ES-I3 (cell line): Measurements from ENCODE around the gene IGFBP1.
"Not testable (repeated sequence)": the region's sequence is repeated elsewhere in the genome, so short reads cannot be mapped to it uniquely, and the experiment has no call there.

ENCODE experiments used
- H3K36me3 ChIP-seq: 2 replicates; pipeline ENCODE4 v1.6.1; 2013; ENCODE audit warnings: mild to moderate bottlenecking, low read length, control low read depth, moderate library complexity; ENCODE audit not compliant: insufficient read depth
- H3K4me1 ChIP-seq: 2 replicates; pipeline ENCODE4 v1.6.1; 2013; ENCODE audit warnings: mild to moderate bottlenecking, control low read depth, low read length; ENCODE audit not compliant: insufficient read depth
- H3K9ac ChIP-seq: 2 replicates; pipeline ENCODE4 v1.6.1; 2013; ENCODE audit warnings: low read depth, mild to moderate bottlenecking, low read length, moderate library complexity
- H3K9me3 ChIP-seq: 2 replicates; pipeline ENCODE4 v1.6.1; 2013; ENCODE audit warnings: mild to moderate bottlenecking, low read length, moderate library complexity; ENCODE audit not compliant: control insufficient read depth, insufficient read depth

Gene IGFBP1

GRCh38 chr7:45921699-45922519, 33.6 kb downstream of the IGFBP1 start:
- Histone ChIP-seq H3K9ac (peak overlapping the region; percentile 52), H3K36me3 (no peaks in the 10 kb centered on the region), H3K4me1 (peaks cover 12% of the 10 kb centered on the region)

GRCh38 chr7:45922810-45923209, 34.5 kb downstream of the IGFBP1 start:
- Histone ChIP-seq H3K9me3 (no peaks in the 10 kb centered on the region), H3K9ac (peak overlapping the region; percentile 52), H3K36me3 (no peaks in the 10 kb centered on the region), H3K4me1 (peaks cover 10% of the 10 kb centered on the region)

More at GRCh38 chr7:45921699-45922519, 33.6 kb downstream of the IGFBP1 start:
- no peaks in the 10 kb centered on the region for H3K9me3 ChIP-seq

- no peaks in the 10 kb centered on the region for H3K9me3 ChIP-seq
- peak overlapping the region; percentile 52 for H3K9ac ChIP-seq
- peaks cover 7% of the 10 kb centered on the region for H3K4me1 ChIP-seq
- H3K36me3 ChIP-seq = no peaks in the 10 kb centered on the region
Observed at GRCh38 chr7:45923290-45923689, 35.0 kb downstream of the IGFBP1 start.

- H3K9me3 ChIP-seq = no peaks in the 10 kb centered on the region
- H3K9ac ChIP-seq = peak overlapping the region; percentile 23; the same call in 1 of the 2 replicates
- H3K4me1 ChIP-seq = peaks cover 7% of the 10 kb centered on the region
- no peaks in the 10 kb centered on the region for H3K36me3 ChIP-seq
Observed at GRCh38 chr7:45923818-45924217, 35.5 kb downstream of the IGFBP1 start.

- Histone ChIP-seq H3K9ac (no peak overlapping the region; the same call in 1 of the 2 replicates), H3K9me3 (no peaks in the 10 kb centered on the region), H3K36me3 (no peaks in the 10 kb centered on the region), H3K4me1 (peaks cover 7% of the 10 kb centered on the region)
Observed at GRCh38 chr7:45924283-45924682, 36.0 kb downstream of the IGFBP1 start.

GRCh38 chr7:45927721-45928120, 39.4 kb downstream of the IGFBP1 start:
- no peak overlapping the region for H3K9ac ChIP-seq
- peaks cover 7% of the 10 kb centered on the region for H3K4me1 ChIP-seq
- H3K36me3 ChIP-seq = no peaks in the 10 kb centered on the region
- H3K9me3 ChIP-seq = no peaks in the 10 kb centered on the region

- H3K9me3 ChIP-seq = no peaks in the 10 kb centered on the region
- H3K9ac ChIP-seq = no peak overlapping the region
- H3K36me3 ChIP-seq = no peaks in the 10 kb centered on the region
- H3K4me1 ChIP-seq = no peaks in the 10 kb centered on the region
Observed at GRCh38 chr7:45930967-45931366, 42.7 kb downstream of the IGFBP1 start.

- no peaks in the 10 kb centered on the region for H3K4me1 ChIP-seq
- no peaks in the 10 kb centered on the region for H3K36me3 ChIP-seq
- H3K9ac ChIP-seq = no peak overlapping the region
- no peaks in the 10 kb centered on the region; the same call in 1 of the 2 replicates for H3K9me3 ChIP-seq
Observed at GRCh38 chr7:45937301-45937700, 49.0 kb downstream of the IGFBP1 start.

GRCh38 chr7:45937862-45938261, 49.6 kb downstream of the IGFBP1 start:
- no peaks in the 10 kb centered on the region for H3K36me3 ChIP-seq
- H3K9me3 ChIP-seq = no peaks in the 10 kb centered on the region; the same call in 1 of the 2 replicates
- H3K9ac ChIP-seq = no peak overlapping the region
- no peaks in the 10 kb centered on the region for H3K4me1 ChIP-seq

GRCh38 chr7:45938626-45939302, 50.5 kb downstream of the IGFBP1 start:
- Histone ChIP-seq H3K4me1 (no peaks in the 10 kb centered on the region), H3K9ac (no peak overlapping the region), H3K36me3 (no peaks in the 10 kb centered on the region), H3K9me3 (no peaks in the 10 kb centered on the region; the same call in 1 of the 2 replicates)

- no peaks in the 10 kb centered on the region; the same call in 1 of the 2 replicates for H3K9me3 ChIP-seq
- H3K9ac ChIP-seq = no peak overlapping the region
- no peaks in the 10 kb centered on the region for H3K36me3 ChIP-seq
- no peaks in the 10 kb centered on the region for H3K4me1 ChIP-seq
Observed at GRCh38 chr7:45939574-45939973, 51.3 kb downstream of the IGFBP1 start.

GRCh38 chr7:45940237-45940781, 52.0 kb downstream of the IGFBP1 start:
- H3K9me3 ChIP-seq, H3K4me1 ChIP-seq, H3K36me3 ChIP-seq, H3K9ac ChIP-seq: not testable (repeated sequence)

GRCh38 chr7:45940939-45941338, 52.7 kb downstream of the IGFBP1 start:
- Histone ChIP-seq H3K36me3 (no peaks in the 10 kb centered on the region), H3K9me3 (no peaks in the 10 kb centered on the region; the same call in 1 of the 2 replicates), H3K4me1 (no peaks in the 10 kb centered on the region), H3K9ac (no peak overlapping the region)
